Testis (tissue), 2 donors: ENCODE measurements around the gene KIF26B.

Source experiments
- CTCF ChIP-seq, 3 experiments: fragments of 450-650 bp in 2 of 3; fragments of 200-600 bp in 1 of 3; sonication (generic) in 1 of 3; IDR thresholded peaks; one replicate each; pipeline ENCODE4 v1.5.1; 2016 to 2019; ENCODE audit warnings: antibody characterized with exemption in 3 of 3, mild to moderate bottlenecking in 2 of 3, moderate library complexity in 1 of 3
- POLR2A ChIP-seq: fragments of 450-650 bp; IDR thresholded peaks from one replicate; pipeline ENCODE4 v1.6.1; 2017; ENCODE audit warnings: antibody characterized with exemption, mild to moderate bottlenecking, moderate library complexity

- TF ChIP-seq CTCF (IDR thresholded peaks at IDR 0.05) (no peak), POLR2A (no peak)
These were observed 401.3 kb downstream of the KIF26B start for GRCh38 chr1:245556057-245556456.
